ENCODE data around the gene CTCFL.

DNA sequence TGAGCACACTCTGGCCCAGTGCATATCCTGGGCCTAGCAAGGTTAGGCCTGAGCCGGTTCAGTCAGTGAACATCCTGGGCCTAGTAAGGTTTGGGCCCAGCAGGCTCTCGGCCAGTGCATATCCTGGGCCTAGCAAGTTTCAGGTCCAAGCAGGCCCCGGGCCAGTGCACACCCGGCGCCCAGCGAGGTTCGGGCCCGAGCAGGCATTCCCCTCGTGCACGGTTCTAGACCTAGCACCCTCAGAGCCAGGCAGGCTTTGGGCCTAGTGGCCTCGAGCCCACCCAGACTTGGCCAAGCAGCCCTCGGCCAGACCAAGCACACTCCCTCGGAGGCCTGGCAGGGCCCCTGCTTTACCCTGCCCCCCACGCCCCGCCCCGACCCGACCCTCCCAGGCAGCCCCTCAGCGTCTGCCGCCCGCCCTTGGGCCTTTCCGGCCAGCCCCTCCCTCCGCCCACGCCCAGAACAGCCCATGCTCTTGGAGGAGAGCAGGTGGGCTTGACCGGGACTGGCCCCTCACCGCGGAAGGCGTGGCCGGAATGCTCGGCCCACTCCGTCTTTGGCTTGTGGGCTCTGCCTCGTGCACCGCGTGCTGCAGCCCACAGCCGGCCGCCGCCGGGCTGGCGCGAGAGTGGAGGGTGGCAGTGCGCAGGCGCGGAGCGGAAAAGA is at the start of gene CTCFL:
- TF ChIP-seq POLR2AphosphoS5 (IDR thresholded peaks at IDR 0.05; ENCODE audit: low read depth, low read length) (no peak), POLR2A (IDR thresholded peaks at IDR 0.05; ENCODE audit: low read depth, low read length) (no peak), POU2F2 (IDR thresholded peaks at IDR 0.05; ENCODE audit: low read depth, low read length) (no peak), TAF1 (IDR thresholded peaks at IDR 0.05; ENCODE audit: low read depth, low read length) (no peak)

All from GM12891 (cell line).